ENCODE data around the gene PBX2.

PBX2 gene

DNA sequence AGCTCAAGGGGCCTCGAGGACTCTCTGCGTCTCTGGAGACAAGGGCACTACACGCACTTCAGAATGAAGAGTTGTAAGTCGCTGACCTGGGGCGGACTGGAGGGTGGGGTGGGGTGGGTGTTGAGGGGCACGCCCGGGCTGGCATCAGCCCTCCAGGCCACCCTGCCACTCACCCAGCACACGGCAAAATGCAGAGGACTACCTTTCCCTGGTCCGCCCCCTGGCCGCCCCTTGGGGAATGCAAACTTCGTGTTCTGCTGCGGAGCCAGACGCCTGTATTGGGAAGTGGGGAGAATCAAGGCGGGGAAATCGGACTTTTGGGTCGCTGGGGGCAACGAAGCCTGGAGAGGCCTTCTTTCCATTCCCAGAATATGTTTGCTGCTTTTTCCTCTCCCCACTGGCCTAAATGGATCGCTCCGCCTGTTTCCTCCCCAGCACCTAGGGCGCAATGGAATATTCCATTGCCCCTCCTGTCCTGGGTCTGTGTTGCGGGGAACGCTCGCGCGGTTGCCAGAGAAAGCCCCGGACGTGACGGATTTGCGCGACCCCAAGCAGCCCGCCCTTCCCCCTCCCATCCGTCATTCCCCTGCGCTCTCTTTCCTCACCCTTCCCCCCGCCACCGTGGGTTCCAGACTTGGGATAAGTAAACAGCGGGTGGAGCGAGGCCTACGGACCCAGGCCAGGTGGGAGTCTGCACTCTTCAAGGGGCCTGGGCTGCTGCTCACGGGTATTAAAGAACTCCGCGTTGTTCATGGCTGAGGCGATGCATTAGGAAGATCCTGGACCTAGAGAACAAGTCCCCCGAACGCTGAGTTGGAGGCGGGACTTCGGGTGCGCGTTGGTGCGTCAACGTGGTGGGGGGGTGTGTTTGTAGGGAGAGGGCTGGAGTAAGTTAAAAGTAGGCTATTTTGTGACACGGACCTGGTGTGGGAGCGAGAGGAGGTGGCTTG is 36.2 kb downstream of the PBX2 start, which contains the start of gene PPT2:
Gene PPT2 (plus strand): TSS at position 578 of the 950 bp plus-strand sequence. CDS start 454 bp downstream, outside the sequence.
- peaks cover 23% of the 10 kb centered on the region for H3K4me1 ChIP-seq (ENCODE audit: control insufficient read depth, insufficient read depth, low read length, unreplicated experiment)
- H3K4me3 ChIP-seq (ENCODE audit: low read depth, low read length): peak within 1 kb of the TSS; percentile 96
- H3K27ac ChIP-seq (ENCODE audit: low read depth, low read length): peak within 1 kb of the TSS; percentile 75
- H2AFZ ChIP-seq (ENCODE audit: low read length, unreplicated experiment): peak within 1 kb of the TSS; percentile 77
- H3K27me3 ChIP-seq (ENCODE audit: insufficient read depth, low read length): no peaks in the 10 kb centered on the region
- peaks cover 12% of the 10 kb centered on the region; the same call in 1 of the 2 replicates for H3K36me3 ChIP-seq (ENCODE audit: insufficient read depth, low read length)
- H3K79me2 ChIP-seq (ENCODE audit: control insufficient read depth, insufficient read depth, low read length, unreplicated experiment): peaks cover 20% of the 10 kb centered on the region

DNA sequence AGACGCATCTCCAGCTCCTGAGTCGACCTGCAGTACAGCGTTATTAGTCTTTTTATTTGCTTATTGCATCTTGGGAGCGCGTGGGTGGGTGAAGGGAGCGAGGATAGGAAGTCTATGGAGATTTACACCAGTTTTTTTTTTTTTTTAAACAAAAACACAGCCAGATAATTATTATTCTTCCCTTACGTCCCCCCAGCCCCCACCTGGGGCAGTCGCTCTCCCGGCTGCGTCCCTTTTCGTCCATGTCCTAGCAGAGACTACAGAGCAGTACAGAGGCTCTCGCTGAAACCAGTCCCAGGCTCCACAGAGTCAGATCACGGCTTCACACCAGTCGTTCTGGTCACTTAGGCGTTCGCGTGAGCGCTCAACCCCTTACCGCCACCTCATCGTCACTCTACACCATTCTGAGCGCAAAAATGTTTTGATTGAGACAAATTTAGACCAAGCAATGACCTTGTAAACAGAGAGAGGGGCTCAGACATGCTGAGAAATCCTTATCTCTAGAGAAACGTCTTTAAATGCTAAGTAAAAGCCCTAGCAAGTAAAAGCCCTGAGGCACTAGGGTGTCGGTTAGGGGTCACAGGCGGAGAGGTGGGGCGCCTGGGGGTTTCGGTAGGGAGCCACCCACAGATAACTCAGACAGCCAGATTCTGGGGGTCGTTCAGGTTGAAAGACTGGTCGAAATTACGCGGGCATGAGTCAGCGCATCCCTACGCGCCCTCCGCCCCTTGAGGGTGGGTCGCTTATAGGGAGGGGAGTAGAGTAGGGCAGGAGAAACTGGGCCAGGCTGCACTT is 37.0 kb downstream of the PBX2 start:
- Histone ChIP-seq H3K27me3 (ENCODE audit: insufficient read depth, low read length) (no peaks in the 10 kb centered on the region), H3K79me2 (ENCODE audit: control insufficient read depth, insufficient read depth, low read length, unreplicated experiment) (peaks cover 20% of the 10 kb centered on the region), H2AFZ (ENCODE audit: low read length, unreplicated experiment) (peak overlapping the region; percentile 4), H3K27ac (ENCODE audit: low read depth, low read length) (peak overlapping the region; percentile 75), H3K4me3 (ENCODE audit: low read depth, low read length) (peak overlapping the region; percentile 96), H3K4me1 (ENCODE audit: control insufficient read depth, insufficient read depth, low read length, unreplicated experiment) (peaks cover 23% of the 10 kb centered on the region), H3K36me3 (ENCODE audit: insufficient read depth, low read length) (peaks cover 7% of the 10 kb centered on the region; the same call in 1 of the 2 replicates)

DNA sequence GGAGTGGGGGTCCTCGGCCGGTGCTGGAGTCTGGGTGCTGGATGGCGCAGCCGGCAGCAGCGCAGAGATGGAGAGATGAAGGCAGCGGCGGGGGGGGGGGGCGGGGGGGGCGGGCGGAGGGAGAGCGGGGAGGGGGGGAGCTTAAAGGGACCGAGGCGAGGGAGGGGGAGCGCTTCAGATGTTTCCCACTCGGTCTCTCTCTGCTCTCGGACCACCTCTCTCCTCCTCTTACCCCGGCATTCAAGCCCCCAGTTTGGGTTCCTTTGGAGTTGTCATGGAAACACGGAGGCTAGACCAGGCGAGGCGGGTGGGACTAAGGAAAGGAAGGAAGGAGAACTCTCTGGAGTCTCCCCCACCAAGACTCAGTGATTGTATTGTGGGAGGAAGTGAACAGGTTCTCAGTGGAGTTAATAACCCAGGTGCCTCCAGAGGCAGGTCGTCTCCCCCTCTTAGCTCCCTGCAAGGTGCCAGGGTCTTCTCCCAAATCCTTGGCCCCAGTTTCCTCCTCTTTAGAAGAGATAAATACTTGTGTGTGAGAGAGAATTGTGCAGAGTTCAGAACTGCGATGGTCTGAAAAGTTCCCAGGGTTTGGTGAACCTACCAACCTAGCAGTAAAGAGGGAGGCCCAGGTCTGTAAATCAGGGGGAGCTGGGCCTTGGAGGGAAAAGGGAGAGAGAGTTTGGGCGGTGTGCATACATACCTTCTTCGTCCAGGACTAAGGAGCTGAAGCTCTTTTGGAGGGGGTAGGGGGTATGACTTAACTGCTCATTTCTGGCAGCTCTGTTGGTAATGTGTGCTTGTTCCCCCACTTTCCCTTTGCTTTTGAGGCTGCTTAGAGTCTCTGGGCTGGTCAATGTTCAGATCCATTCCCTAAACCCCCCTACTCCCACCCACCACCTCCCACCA is 37.9 kb downstream of the PBX2 start, which contains the start of gene PRRT1:
Gene PRRT1 (minus strand): TSS at position 77 of the 906 bp plus-strand sequence. CDS start 112 bp downstream, outside the sequence.
- peak within 1 kb of the TSS; percentile 4 for H2AFZ ChIP-seq (ENCODE audit: low read length, unreplicated experiment)
- H3K79me2 ChIP-seq (ENCODE audit: control insufficient read depth, insufficient read depth, low read length, unreplicated experiment): peaks cover 20% of the 10 kb centered on the region
- H3K4me1 ChIP-seq (ENCODE audit: control insufficient read depth, insufficient read depth, low read length, unreplicated experiment): peaks cover 23% of the 10 kb centered on the region
- peak within 1 kb of the TSS; percentile 75 for H3K27ac ChIP-seq (ENCODE audit: low read depth, low read length)
- H3K4me3 ChIP-seq (ENCODE audit: low read depth, low read length): peak within 1 kb of the TSS; percentile 96
- H3K36me3 ChIP-seq (ENCODE audit: insufficient read depth, low read length): 0 out of 2 replicates have a peak, but pooled peaks cover 3% of the 10 kb centered on the region
- H3K27me3 ChIP-seq (ENCODE audit: insufficient read depth, low read length): no peaks in the 10 kb centered on the region

DNA sequence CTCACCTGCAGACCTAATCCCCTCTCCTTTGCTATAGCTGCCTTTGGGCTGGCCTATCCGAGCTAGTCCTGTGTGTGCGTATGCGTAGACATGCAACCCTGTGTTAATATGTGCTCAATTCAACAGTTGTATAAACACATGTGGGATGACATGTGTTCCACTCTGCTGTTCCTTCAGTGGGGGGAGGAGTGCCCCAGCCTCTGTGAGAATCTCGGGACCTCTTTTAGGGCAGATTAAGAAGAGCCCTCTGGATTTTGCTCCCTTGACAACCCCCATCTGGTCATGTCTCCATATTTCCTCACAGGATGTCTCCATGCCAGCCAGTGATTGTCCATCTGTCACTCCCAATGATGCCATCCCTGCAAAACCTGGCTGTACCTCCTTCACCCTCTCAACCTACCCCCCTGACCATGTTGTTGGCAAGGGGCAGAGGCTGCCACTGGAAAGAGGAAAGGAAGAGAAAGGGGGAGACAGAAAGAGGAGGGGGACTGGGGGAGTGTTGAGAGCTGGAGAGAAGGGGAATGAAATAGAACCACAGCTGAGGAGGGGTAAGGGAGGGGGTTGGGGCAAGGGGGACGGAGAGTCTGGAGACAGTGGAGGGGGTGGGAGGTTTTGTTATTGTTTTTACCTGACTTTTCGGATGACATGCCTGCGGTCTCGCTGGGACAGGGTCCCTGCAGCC is 38.7 kb downstream of the PBX2 start:
- H3K79me2 ChIP-seq (ENCODE audit: control insufficient read depth, insufficient read depth, low read length, unreplicated experiment): peaks cover 18% of the 10 kb centered on the region
- peak overlapping the region; percentile 67 for H3K4me3 ChIP-seq (ENCODE audit: low read depth, low read length)
- H3K4me1 ChIP-seq (ENCODE audit: control insufficient read depth, insufficient read depth, low read length, unreplicated experiment): peaks cover 23% of the 10 kb centered on the region
- H3K27me3 ChIP-seq (ENCODE audit: insufficient read depth, low read length): no peaks in the 10 kb centered on the region
- no peaks in the 10 kb centered on the region for H3K36me3 ChIP-seq (ENCODE audit: insufficient read depth, low read length)
- H2AFZ ChIP-seq (ENCODE audit: low read length, unreplicated experiment): no peak overlapping the region
- H3K27ac ChIP-seq (ENCODE audit: low read depth, low read length): no peak overlapping the region

DNA sequence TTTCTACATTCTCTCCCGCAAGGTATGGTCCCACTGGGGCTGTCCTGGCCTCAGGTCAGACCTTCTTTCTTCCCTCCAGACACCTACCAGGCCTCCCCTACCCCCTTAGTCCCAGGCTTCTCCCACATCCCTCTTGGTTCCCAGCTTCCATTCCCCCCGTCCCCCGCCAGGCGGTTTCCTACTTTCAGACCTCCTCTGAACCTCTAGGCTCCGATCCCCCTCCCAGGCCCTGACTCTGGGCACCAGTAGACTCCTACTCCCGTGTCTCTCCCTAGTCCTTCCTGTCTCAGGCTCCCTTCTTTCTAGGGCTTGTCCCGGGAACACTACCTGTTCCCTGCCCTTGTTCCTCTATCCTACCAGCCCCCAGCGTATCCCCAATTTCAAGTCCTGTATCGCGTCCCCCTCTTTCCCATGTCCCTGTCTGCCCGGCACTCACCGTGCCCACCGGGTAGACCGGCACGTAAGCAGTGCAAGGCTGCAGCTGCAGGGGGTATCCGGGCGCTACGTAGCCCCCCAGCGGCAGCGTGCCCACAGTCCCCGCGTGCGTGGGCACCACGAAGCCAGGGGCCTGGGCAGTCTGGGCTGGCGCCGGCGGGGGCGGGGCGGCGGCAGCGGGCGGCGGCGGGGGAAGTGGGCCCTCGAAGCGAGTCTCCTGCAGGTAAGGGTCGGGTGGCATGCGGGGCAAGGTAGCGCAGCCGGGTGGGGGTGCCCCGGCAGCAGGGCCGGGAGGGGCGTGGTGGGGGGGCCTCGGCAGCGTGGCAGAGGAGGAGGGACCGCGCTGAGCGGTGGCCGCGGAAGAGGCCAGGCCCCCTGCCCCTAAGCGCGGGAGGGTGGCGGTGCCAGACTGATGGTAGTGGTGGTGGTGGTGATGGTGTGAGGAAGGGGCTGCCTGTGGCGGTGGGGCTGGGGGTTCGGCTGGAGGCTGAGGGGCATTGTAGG is 39.8 kb downstream of the PBX2 start:
- no peak overlapping the region for H3K27ac ChIP-seq (ENCODE audit: low read depth, low read length)
- H2AFZ ChIP-seq (ENCODE audit: low read length, unreplicated experiment): no peak overlapping the region
- H3K4me1 ChIP-seq (ENCODE audit: control insufficient read depth, insufficient read depth, low read length, unreplicated experiment): peaks cover 17% of the 10 kb centered on the region
- no peaks in the 10 kb centered on the region for H3K27me3 ChIP-seq (ENCODE audit: insufficient read depth, low read length)
- H3K4me3 ChIP-seq (ENCODE audit: low read depth, low read length): no peak overlapping the region
- peaks cover 8% of the 10 kb centered on the region for H3K79me2 ChIP-seq (ENCODE audit: control insufficient read depth, insufficient read depth, low read length, unreplicated experiment)
- H3K36me3 ChIP-seq (ENCODE audit: insufficient read depth, low read length): no peaks in the 10 kb centered on the region

DNA sequence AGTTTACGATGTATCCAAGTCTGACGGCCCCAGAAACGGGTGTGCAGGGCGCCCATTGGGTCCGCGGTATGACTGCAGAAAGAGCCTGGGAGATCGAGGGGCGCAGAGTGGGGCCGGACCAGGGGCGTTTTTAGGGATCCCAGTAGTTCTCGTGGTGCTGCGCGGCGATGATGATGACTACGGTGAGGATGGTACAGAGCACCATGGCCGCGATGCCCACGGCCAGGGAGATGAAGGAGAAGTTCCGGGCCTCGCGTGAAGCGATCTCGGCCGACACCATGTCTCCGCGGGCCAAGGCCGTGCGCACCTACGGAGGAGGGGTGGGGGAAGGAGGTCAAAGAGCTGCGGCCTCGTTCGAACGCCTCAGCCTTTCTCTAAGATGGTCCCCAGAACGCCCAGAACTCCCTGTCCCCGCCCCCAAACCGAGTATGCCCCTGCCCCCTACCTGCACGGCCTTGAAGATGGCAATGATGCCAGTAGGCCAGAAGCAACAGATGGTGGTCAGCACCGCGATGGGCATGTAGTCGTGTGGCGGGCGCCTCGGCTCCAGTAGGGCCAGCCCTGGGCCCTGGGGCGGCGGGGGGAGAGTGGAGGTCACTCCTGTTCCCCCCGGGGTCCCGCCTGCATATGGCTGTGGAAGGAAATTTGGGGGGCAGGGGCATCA is 40.8 kb downstream of the PBX2 start:
- Histone ChIP-seq H3K27me3 (ENCODE audit: insufficient read depth, low read length) (no peaks in the 10 kb centered on the region), H3K36me3 (ENCODE audit: insufficient read depth, low read length) (no peaks in the 10 kb centered on the region), H3K27ac (ENCODE audit: low read depth, low read length) (no peak overlapping the region), H3K4me3 (ENCODE audit: low read depth, low read length) (no peak overlapping the region), H3K4me1 (ENCODE audit: control insufficient read depth, insufficient read depth, low read length, unreplicated experiment) (peaks cover 13% of the 10 kb centered on the region), H3K79me2 (ENCODE audit: control insufficient read depth, insufficient read depth, low read length, unreplicated experiment) (no peaks in the 10 kb centered on the region), H2AFZ (ENCODE audit: low read length, unreplicated experiment) (no peak overlapping the region)

DNA sequence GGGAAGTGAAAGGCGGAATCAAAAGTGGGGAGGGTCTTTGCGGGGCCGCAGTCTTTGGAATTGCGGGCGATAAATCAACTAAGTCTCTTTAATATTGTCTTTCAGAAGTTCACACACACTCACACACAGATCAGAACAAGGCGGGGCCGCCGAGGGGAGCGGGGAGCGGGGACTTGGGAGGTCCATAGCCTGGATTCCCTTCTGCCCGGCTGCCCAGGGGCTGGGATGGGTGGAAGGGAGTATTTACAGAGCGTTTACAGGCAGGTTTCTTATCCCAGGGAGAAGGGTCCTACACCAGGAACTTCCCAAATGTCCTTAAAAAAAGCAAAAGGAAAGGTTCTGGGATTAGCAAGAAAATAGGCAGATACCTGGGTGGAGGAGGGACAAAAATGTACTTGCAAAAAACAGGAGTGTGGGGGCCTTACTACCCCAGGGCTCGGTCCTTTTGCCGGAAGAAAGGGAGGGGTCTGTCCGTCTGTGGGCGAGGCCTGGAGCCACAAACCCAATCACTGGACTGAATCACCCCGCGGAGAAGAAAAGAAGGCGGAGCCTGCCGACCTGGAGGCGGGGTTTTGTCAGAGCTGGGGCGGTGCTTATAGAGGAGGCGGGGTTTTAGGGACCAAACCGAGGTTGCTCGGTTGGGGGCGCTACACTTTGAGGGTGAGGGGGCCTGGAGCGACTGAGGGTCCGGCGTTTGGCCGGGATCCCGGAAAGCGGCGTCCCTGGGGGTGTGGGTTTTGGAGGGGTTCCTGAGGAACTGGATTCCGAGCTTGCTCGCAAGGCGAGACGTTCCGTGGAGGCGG is 41.5 kb downstream of the PBX2 start:
- H3K36me3 ChIP-seq (ENCODE audit: insufficient read depth, low read length): no peaks in the 10 kb centered on the region
- no peaks in the 10 kb centered on the region for H3K27me3 ChIP-seq (ENCODE audit: insufficient read depth, low read length)
- no peak overlapping the region for H3K27ac ChIP-seq (ENCODE audit: low read depth, low read length)
- H3K4me3 ChIP-seq (ENCODE audit: low read depth, low read length): no peak overlapping the region
- H2AFZ ChIP-seq (ENCODE audit: low read length, unreplicated experiment): no peak overlapping the region
- peaks cover 13% of the 10 kb centered on the region for H3K4me1 ChIP-seq (ENCODE audit: control insufficient read depth, insufficient read depth, low read length, unreplicated experiment)
- H3K79me2 ChIP-seq (ENCODE audit: control insufficient read depth, insufficient read depth, low read length, unreplicated experiment): no peaks in the 10 kb centered on the region

DNA sequence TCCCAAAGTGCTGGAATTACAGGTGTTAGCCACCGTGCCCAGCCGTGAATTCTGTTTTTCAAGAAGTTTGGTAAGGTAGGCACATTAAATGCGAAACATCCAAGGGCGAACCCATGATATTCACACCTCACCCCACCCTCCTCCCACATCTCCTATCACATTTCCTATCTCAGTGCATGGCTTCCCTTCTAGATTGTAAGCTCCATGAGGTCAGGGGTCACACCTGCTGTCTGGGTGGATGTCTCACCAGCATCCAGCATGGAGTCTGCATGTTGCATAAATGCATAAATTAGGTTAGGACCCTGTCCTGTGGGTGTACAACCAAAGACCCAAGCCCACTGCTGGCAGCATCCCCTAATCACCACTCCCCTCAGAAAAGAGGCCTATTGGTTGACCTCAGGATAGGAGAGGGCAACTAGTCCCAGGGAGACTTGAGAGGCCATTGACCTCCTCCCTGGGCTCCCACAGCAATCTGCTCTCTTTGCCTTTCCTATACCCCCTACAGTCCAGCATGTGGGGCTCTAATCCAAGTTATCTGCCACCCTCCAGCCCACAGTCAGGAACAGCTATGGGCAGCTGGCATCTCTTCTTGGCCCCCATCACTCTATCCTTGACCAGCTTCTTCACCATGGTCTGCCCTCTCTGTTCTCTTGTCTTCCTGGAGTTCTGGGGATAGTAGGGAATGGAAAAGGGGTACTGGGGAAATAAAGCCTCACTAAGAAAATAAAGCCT is 42.4 kb downstream of the PBX2 start:
- Histone ChIP-seq H3K27ac (ENCODE audit: low read depth, low read length) (no peak overlapping the region), H3K4me3 (ENCODE audit: low read depth, low read length) (no peak overlapping the region), H3K36me3 (ENCODE audit: insufficient read depth, low read length) (no peaks in the 10 kb centered on the region), H3K27me3 (ENCODE audit: insufficient read depth, low read length) (no peaks in the 10 kb centered on the region), H2AFZ (ENCODE audit: low read length, unreplicated experiment) (no peak overlapping the region), H3K79me2 (ENCODE audit: control insufficient read depth, insufficient read depth, low read length, unreplicated experiment) (no peaks in the 10 kb centered on the region), H3K4me1 (ENCODE audit: control insufficient read depth, insufficient read depth, low read length, unreplicated experiment) (peaks cover 12% of the 10 kb centered on the region)

Data from ACC112 (cell line).